Suppressor macrophage treated with lipopolysaccharide for 1 hour (primary cell): ENCODE measurements around the gene SHBG.

Experiments used
- DNase-seq, 3 donors: peaks; one replicate each; pipeline ENCODE4 v3.0.0-alpha.2; 2020 to 2022

SHBG gene

DNA sequence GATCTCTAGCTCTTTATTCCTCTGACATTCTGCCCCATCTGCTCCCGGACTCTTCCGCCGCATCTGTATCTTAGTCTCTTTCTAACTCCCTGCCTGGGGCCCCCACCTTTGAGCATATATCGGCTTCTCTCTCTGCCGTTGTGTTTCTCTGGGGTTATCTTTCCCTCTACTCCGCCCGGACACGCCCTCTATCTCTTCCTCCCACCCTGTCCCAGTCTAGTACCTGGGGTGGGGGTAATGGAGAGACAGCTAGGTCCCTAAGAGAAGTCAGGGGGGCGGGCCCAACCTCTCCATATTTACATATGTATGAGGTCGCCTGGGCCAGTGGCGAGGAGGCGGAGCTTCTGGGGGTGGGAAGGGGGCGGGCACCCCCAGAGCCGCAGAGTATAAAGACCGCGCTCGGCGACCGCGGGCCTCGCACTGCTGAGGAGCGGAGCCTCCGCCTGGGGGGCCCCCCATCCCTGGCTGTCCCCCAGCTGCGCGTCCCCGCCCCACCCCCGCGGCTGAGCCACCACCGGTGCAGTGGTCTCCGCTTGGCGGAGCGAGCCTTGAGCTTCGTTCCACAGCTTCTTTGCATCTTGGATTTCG, 20.7 kb downstream of the SHBG start, which contains the start of gene ATP1B2:
ATP1B2 (plus strand) TSS at position 418 of the 588 bp plus-strand sequence. CDS start 593 bp downstream, outside the sequence.
- DNase-seq, result peak; percentile 70 to 84 (median 72)

DNA sequence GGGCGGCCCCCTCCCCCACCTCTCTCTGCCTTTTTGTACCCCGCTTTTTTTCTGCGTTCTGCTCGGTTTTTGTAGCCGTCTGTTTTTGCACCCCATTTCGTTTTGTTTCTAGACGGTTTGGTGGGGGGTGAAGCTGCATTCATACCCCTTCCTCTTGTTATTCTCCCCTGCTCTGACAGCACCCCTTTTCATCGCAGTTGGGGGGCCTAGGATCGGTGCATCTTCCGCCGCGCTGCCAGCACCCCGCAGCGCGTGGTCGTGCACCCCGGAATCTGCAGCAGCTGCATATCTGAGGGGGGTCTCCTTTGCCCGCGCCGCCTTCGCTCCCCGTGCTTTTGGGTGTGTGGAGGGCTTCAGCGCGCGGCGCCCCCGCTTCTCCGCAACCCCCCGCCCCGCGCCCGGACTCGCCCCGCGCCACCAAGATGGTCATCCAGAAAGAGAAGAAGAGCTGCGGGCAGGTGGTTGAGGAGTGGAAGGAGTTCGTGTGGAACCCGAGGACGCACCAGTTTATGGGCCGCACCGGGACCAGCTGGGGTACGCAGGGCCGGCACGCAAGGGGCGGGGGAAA, 21.2 kb downstream of the SHBG start:
- no peak for DNase-seq

DNA sequence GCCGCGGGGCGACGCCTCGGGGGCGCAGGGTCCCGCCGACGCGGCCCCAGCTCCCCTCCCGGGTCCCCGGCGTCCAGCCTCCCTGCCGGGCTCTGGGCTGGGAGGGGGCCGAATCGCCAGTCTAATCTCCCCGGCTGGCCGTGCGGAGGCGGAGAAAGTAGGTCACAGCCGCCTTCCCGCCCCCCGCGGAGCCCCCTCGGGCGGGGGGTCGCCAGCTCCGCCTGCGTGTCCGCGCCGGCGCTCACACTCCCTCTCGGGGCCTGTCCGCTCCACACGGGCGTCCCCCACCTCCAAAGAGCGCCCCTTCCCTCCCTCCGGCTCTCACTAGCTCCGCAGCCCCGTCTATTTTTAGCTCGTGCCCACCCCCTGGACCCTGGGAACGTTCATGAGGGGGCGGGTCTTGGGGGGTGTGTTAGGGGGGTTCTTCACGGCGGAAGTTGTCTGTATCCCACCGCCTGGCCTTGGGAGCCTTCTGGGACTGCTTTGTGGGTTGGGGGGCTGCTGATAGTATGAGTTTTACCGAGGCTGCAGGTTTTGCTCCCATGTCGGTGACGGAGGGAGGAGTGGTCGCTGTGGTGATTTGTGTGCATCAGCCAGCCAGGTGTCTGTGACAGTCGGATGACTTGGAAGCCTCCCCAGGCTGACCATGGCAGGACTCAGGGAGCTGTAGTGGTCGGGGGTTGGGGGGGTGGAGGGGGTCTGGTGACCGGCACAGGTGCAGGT, 21.9 kb downstream of the SHBG start:
- DNase-seq, result no peak

DNA sequence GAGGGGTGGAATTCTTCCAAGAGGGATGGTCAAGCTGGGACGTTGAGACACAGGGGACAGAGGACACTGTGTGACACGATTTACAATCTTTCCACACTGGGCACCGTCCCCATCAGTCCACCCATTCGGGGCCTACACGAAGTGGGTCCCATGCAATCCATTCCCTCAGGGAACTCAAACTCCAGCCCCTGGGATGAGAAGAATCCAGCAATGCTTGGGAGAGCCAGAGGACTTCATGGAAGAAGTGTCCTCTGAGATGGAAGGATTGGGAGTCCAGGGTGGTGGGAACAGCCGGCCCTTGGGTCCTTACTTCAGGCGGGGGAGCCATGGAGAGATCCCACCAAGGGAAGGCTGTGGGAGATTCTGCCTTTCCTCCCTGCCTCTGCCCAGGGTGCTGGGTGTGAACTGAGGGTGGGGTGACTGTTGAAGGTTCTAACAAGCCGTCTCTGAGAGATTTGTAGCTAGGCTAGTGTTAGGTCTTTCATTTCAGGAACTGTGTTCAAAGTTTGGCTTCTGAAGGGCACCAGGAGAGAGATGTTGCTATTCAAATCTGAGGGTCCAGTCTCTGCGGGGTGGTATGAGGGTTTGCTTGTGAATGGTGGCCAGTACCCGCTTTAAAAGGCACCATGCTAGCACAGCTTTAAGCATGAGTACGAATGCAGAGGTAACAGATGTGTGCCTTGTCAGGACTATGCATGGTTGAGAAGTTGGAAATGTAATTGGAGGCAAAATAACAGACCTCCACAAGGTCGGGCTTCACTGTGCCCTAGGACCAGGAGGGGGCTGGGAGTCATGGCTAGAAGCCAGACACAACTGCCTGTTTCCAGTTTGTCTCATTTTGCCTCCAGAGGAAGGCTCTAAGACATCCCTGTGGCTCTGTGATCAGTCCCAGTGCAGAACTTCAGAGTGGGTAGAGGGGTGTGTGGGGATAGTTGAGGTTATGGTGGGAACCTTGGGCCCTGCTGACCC, 22.7 kb downstream of the SHBG start:
- DNase-seq, result no peak

DNA sequence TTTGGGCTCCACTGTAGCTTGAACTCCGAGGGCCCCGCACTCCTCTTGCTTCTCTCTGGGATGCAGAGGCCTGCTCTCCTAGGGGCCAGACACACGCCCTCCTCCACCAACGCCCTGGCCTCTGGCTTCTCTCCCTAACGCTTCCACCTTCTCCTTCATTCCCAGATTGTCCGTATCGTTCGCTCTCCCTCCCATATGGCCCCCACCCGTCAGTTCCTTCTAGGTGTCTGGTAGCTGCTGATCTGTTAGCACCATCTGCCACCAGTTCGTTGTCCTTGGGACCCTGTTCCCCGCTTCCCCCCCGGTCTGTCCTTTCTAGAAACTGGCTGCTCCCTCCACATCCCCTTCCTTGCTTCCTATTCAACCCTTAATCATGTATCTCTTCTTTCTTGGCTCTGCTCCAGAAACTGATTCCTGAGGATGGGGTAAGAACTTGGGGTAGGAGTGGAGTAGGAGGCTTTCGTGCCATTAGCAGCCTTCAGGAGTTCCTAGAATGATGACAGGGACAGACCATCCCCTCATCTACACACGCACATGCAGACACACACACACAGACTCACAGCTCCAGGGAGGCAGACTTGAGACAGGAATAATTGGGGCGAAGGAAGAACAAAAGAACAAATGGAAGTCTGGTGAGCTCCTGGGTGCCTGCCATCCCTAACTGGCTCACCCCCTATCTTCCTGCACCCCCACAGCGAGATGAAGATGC, 25.1 kb downstream of the SHBG start:
- DNase-seq, result no peak

DNA sequence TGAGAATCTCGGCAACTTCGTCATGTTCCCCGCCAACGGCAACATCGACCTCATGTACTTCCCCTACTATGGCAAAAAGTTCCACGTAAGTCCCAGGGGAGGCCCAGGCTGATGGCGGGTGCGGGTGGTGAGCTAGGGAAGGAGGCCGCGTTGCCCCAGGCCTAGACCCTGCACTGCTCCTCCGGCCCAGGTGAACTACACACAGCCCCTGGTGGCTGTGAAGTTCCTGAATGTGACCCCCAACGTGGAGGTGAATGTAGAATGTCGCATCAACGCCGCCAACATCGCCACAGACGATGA, 25.6 kb downstream of the SHBG start:
- no peak for DNase-seq

DNA sequence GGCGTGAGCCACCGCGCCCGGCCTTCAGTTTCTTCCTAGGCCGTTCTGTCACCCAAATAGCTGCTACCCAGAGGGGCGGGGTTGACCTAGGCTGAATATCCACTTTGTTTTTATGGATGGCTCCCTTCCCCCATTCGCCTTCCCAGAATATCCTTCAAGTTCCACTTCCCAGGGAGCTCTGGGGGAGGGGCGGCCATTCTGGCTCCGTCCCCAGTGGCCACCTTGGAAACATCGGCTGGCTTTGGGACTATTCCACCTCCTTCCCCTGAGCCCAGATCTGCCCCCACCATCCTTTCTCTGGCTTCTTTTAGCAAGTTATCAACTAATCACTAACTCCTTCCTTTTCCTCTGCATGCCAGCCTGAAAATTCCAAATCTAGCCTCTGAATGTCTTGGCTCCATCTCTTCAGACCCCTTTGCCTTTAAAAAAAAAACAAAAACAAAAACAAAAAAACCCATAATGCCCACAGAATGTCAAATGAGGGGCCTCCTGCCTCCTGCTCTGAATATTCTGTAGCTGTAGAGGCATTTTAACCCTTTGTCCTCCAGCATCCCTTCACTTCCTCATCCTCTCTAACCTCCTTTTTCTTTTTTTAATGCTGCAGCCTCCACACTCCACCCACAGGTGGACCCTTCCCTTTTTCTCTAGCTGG, 27.1 kb downstream of the SHBG start:
- DNase-seq, result no peak

DNA sequence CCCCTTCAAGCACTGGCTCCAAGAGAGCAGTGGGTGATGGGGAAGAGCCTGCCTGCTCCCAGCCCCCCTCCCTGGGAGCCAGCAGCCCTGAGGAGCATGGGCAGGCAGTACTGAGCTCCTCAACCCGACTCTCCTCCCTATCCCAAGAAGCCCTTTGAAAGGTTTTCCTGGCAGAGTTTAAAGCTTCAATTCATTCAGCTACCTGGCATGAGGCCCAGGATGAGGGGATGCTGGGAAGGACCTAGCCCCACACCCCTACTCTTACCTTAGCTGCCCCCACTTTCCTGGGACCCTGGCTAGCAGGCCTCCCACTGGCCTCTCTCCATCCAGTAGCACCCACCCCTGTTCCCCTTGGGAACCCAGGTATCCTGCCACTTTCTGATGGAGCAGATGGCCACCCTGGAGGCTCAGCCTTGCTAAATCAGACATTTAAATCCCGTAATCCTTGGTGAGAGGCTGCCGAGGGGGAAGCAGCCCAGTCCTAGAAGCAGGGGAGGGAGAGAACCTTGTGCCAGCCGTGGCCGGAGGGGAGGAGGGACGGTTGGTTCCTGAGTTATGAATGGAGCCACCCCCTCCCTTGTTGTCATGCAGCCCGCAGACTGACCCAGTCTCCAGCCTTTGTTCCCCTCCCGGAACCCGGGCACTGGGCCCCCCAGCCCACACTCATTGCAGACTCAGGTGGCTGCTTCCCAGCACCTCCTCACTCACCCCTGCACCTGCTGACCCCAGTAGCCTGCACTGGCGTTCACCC, 37.9 kb downstream of the SHBG start:
- DNase-seq, result no peak

DNA sequence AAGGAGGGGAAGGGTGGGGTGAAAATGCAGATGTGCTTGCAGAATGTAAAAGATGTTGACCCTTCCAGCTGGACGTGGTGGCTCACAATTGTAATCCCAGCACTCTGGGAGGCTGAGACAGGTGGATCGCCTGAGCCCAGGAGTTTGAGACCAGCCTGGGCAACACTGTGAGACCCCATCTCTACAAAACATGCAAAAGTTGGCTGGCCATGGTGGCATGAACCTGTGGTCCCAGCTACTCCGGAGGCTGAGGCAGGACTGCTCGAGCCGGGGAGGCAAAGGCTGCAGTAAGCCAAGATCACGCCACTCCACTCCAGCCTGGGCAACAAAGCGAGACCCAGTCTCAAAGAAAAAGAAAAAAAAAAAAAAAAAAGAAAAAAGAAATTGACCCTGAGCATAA, 38.5 kb downstream of the SHBG start:
- DNase-seq, result no peak

DNA sequence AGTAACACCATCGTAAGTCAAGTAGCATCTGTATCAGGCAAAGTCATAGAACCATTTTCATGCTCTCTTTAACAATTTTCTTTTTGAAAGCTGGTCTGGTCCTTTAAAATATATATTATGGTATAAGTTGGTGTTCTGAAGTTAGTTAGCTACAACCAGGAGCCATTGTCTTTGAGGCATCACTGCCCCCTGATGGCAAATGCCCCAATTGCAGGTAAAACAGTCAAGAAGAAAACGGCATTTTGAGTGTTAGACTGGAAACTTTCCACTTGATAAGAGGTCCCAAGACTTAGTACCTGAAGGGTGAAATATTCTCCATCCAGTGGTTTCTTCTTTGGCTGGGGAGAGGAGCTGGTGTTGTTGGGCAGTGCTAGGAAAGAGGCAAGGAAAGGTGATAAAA, 43.3 kb downstream of the SHBG start:
- DNase-seq, result peak; percentile 48 to 64 (median 59)

DNA sequence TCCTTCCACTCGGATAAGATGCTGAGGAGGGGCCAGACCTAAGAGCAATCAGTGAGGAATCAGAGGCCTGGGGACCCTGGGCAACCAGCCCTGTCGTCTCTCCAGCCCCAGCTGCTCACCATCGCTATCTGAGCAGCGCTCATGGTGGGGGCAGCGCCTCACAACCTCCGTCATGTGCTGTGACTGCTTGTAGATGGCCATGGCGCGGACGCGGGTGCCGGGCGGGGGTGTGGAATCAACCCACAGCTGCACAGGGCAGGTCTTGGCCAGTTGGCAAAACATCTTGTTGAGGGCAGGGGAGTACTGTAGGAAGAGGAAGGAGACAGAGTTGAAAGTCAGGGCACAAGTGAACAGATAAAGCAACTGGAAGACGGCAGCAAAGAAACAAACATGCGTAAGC, 45.0 kb downstream of the SHBG start:
- no peak for DNase-seq

DNA sequence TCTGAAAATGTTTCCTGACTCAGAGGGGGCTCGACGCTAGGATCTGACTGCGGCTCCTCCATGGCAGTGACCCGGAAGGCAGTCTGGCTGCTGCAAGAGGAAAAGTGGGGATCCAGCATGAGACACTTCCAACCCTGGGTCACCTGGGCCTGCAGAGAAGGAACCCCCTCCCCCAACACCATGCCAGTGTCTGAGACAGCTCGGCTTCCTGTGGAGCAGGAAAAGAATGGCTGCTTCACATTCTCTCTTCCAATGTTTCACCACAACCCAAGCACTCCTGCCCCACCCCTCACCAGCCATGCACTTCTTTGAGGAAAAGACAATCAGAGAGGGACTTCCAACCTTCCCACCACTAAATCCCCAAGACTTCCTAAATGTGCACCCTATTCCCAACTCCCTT, 46.6 kb downstream of the SHBG start:
- no peak for DNase-seq

DNA sequence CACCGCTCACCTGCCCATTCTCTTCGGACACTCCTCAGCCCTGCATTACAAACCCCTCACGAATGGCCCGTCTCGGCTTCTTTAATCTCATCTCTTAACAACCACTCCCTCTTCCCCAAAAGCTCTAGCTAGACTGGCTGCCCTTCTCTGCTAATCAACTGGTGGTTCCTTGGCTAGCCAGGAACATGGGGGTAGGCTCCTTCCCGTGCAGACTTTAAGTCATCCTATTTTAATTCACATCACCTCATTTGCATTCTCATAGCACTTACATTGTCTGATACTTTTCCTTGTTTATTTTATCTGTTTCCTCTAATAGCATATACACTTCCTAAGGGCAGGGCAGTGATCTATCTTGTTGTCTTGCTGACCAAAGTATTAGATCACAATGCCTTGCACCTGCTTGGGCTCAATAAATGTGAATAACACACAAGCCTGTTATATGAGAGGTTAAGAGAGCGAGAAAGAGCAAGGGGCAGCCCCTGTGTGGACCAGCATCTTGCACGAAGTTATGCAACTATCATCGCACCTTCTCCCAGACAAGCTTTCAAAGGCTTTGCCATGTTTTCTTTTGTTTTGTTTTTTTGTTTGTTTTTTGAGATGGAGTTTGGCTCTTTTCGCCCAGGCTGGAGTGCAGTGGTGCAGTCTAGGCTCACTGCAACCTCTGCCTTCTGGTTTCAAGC, 47.6 kb downstream of the SHBG start:
- DNase-seq, result no peak
